Activated T-cell treated with anti-CD3 and anti-CD28 coated beads, Interleukin-2, amount 50 U/mL, for 24 hours (primary cell): ENCODE results near the gene PLCB4.

Source experiments
- DNase-seq: peaks from one replicate; pipeline ENCODE4 v3.0.0-alpha.2; 2020
- H3K27ac Mint-ChIP-seq: 2 replicates; pipeline ENCODE4 v1.8.0; 2020; ENCODE audit warnings: mild to moderate bottlenecking, mixed read lengths
- H3K27me3 Mint-ChIP-seq: 2 replicates; pipeline ENCODE4 v1.8.0; 2020; ENCODE audit warnings: mixed read lengths
- H3K36me3 Mint-ChIP-seq: 2 replicates; pipeline ENCODE4 v1.8.0; 2020; ENCODE audit warnings: low read depth, mixed read lengths
- H3K4me1 Mint-ChIP-seq: 2 replicates; pipeline ENCODE4 v1.8.0; 2020; ENCODE audit warnings: low read depth, mixed read lengths
- H3K4me3 Mint-ChIP-seq: 2 replicates; pipeline ENCODE4 v1.8.0; 2020; ENCODE audit warnings: mild to moderate bottlenecking, moderate library complexity, mixed read lengths
- H3K9me3 Mint-ChIP-seq: 2 replicates; pipeline ENCODE4 v1.8.0; 2020; ENCODE audit warnings: mixed read lengths

Gene PLCB4

GRCh38 chr20:9236458-9236857, 167.6 kb downstream of the PLCB4 start:
- H3K4me3 Mint-ChIP-seq, result no peak overlapping the region
- H3K9me3 Mint-ChIP-seq, result no peaks in the 10 kb centered on the region
- H3K4me1 Mint-ChIP-seq, result no peaks in the 10 kb centered on the region
- no peaks in the 10 kb centered on the region for H3K36me3 Mint-ChIP-seq
- no peak for DNase-seq
- no peaks in the 10 kb centered on the region for H3K27me3 Mint-ChIP-seq
- H3K27ac Mint-ChIP-seq, result no peak overlapping the region

GRCh38 chr20:9241232-9241692, 172.4 kb downstream of the PLCB4 start:
- Mint-ChIP-seq H3K27ac (no peak overlapping the region), H3K9me3 (no peaks in the 10 kb centered on the region), H3K4me1 (no peaks in the 10 kb centered on the region), H3K4me3 (no peak overlapping the region), H3K27me3 (no peaks in the 10 kb centered on the region), H3K36me3 (no peaks in the 10 kb centered on the region)
- DNase-seq, result no peak

- no peaks in the 10 kb centered on the region for H3K27me3 Mint-ChIP-seq
- no peaks in the 10 kb centered on the region for H3K4me1 Mint-ChIP-seq
- no peak overlapping the region for H3K4me3 Mint-ChIP-seq
- no peak overlapping the region for H3K27ac Mint-ChIP-seq
- no peaks in the 10 kb centered on the region for H3K9me3 Mint-ChIP-seq
- no peak for DNase-seq
- no peaks in the 10 kb centered on the region for H3K36me3 Mint-ChIP-seq
Observed at GRCh38 chr20:9241721-9242427, 173.0 kb downstream of the PLCB4 start.

- no peak for DNase-seq
- no peaks in the 10 kb centered on the region for H3K9me3 Mint-ChIP-seq
- H3K27me3 Mint-ChIP-seq, result no peaks in the 10 kb centered on the region
- H3K4me3 Mint-ChIP-seq, result no peak overlapping the region
- no peaks in the 10 kb centered on the region for H3K4me1 Mint-ChIP-seq
- no peak overlapping the region for H3K27ac Mint-ChIP-seq
- H3K36me3 Mint-ChIP-seq, result no peaks in the 10 kb centered on the region
Observed at GRCh38 chr20:9243986-9244385, 175.1 kb downstream of the PLCB4 start.

GRCh38 chr20:9244811-9245210, 175.9 kb downstream of the PLCB4 start:
- H3K4me3 Mint-ChIP-seq, result no peak overlapping the region
- H3K9me3 Mint-ChIP-seq, result no peaks in the 10 kb centered on the region
- H3K27me3 Mint-ChIP-seq, result no peaks in the 10 kb centered on the region
- no peaks in the 10 kb centered on the region for H3K36me3 Mint-ChIP-seq
- no peak overlapping the region for H3K27ac Mint-ChIP-seq
- no peaks in the 10 kb centered on the region for H3K4me1 Mint-ChIP-seq
- DNase-seq, result no peak

- Mint-ChIP-seq H3K9me3 (no peaks in the 10 kb centered on the region), H3K27ac (no peak overlapping the region), H3K4me3 (no peak overlapping the region), H3K27me3 (no peaks in the 10 kb centered on the region), H3K36me3 (no peaks in the 10 kb centered on the region), H3K4me1 (no peaks in the 10 kb centered on the region)
- no peak for DNase-seq
Observed at GRCh38 chr20:9246731-9247130, 177.8 kb downstream of the PLCB4 start.

- H3K4me3 Mint-ChIP-seq, result no peak overlapping the region
- DNase-seq, result no peak
- H3K27ac Mint-ChIP-seq, result no peak overlapping the region
- H3K36me3 Mint-ChIP-seq, result no peaks in the 10 kb centered on the region
- H3K4me1 Mint-ChIP-seq, result no peaks in the 10 kb centered on the region
- no peaks in the 10 kb centered on the region for H3K27me3 Mint-ChIP-seq
- no peaks in the 10 kb centered on the region for H3K9me3 Mint-ChIP-seq
Observed at GRCh38 chr20:9250511-9250910, 181.6 kb downstream of the PLCB4 start.

- Mint-ChIP-seq H3K4me3 (no peak overlapping the region), H3K27me3 (no peaks in the 10 kb centered on the region), H3K9me3 (peaks cover 4% of the 10 kb centered on the region), H3K27ac (no peak overlapping the region), H3K4me1 (no peaks in the 10 kb centered on the region), H3K36me3 (no peaks in the 10 kb centered on the region)
- DNase-seq, result no peak
Observed at GRCh38 chr20:9253006-9253539, 184.2 kb downstream of the PLCB4 start.

GRCh38 chr20:9255171-9255570, 186.3 kb downstream of the PLCB4 start:
- no peak for DNase-seq
- H3K4me1 Mint-ChIP-seq, result no peaks in the 10 kb centered on the region
- H3K27me3 Mint-ChIP-seq, result no peaks in the 10 kb centered on the region
- no peaks in the 10 kb centered on the region for H3K36me3 Mint-ChIP-seq
- H3K4me3 Mint-ChIP-seq, result no peak overlapping the region
- peaks cover 6% of the 10 kb centered on the region for H3K9me3 Mint-ChIP-seq
- no peak overlapping the region for H3K27ac Mint-ChIP-seq

- no peak for DNase-seq
- Mint-ChIP-seq H3K27ac (no peak overlapping the region), H3K4me3 (no peak overlapping the region), H3K4me1 (no peaks in the 10 kb centered on the region), H3K9me3 (peaks cover 6% of the 10 kb centered on the region), H3K27me3 (no peaks in the 10 kb centered on the region), H3K36me3 (no peaks in the 10 kb centered on the region)
Observed at GRCh38 chr20:9256393-9256792, 187.5 kb downstream of the PLCB4 start.

- H3K9me3 Mint-ChIP-seq, result peaks cover 6% of the 10 kb centered on the region
- no peaks in the 10 kb centered on the region for H3K36me3 Mint-ChIP-seq
- H3K4me1 Mint-ChIP-seq, result no peaks in the 10 kb centered on the region
- no peak overlapping the region for H3K27ac Mint-ChIP-seq
- H3K4me3 Mint-ChIP-seq, result no peak overlapping the region
- no peaks in the 10 kb centered on the region for H3K27me3 Mint-ChIP-seq
- no peak for DNase-seq
Observed at GRCh38 chr20:9258901-9259300, 190.0 kb downstream of the PLCB4 start.

GRCh38 chr20:9260027-9260426, 191.1 kb downstream of the PLCB4 start:
- H3K4me3 Mint-ChIP-seq, result no peak overlapping the region
- H3K9me3 Mint-ChIP-seq, result peaks cover 6% of the 10 kb centered on the region
- no peaks in the 10 kb centered on the region for H3K4me1 Mint-ChIP-seq
- H3K27ac Mint-ChIP-seq, result no peak overlapping the region
- H3K36me3 Mint-ChIP-seq, result no peaks in the 10 kb centered on the region
- no peaks in the 10 kb centered on the region for H3K27me3 Mint-ChIP-seq
- no peak for DNase-seq

GRCh38 chr20:9261781-9262180, 192.9 kb downstream of the PLCB4 start:
- Mint-ChIP-seq H3K4me1 (no peaks in the 10 kb centered on the region), H3K27ac (no peak overlapping the region), H3K9me3 (peaks cover 4% of the 10 kb centered on the region), H3K27me3 (no peaks in the 10 kb centered on the region), H3K36me3 (no peaks in the 10 kb centered on the region), H3K4me3 (no peak overlapping the region)
- no peak for DNase-seq

GRCh38 chr20:9262653-9263194, 193.8 kb downstream of the PLCB4 start:
- no peak overlapping the region for H3K27ac Mint-ChIP-seq
- H3K9me3 Mint-ChIP-seq, result peaks cover 2% of the 10 kb centered on the region
- H3K4me1 Mint-ChIP-seq, result no peaks in the 10 kb centered on the region
- no peaks in the 10 kb centered on the region for H3K36me3 Mint-ChIP-seq
- no peak overlapping the region for H3K4me3 Mint-ChIP-seq
- DNase-seq, result no peak
- H3K27me3 Mint-ChIP-seq, result no peaks in the 10 kb centered on the region

- Mint-ChIP-seq H3K27ac (no peak overlapping the region), H3K4me3 (no peak overlapping the region), H3K36me3 (no peaks in the 10 kb centered on the region), H3K4me1 (no peaks in the 10 kb centered on the region), H3K9me3 (no peaks in the 10 kb centered on the region), H3K27me3 (no peaks in the 10 kb centered on the region)
- DNase-seq, result no peak
Observed at GRCh38 chr20:9269280-9269971, 200.5 kb downstream of the PLCB4 start.
